HFFc6 (cell line): ENCODE data around the gene RTN4R. TPM values are rescaled to one million over a fixed set of nuclear protein-coding genes. Genes with fewer than 3 reads are reported as not detected.

Source experiments
- microRNA-seq: library from miRNA; unstranded; fragments of <30 nt; microRNA quantifications from one replicate; pipeline ENCODE4, GENCODE V29; 2019
- total RNA-seq, 6 experiments: library from RNA; stranded (reverse); fragmentation: NEBNext Ultra II Directional; extraction: Animal tissue kit (Norgen Biotek cat#: 25700); gene quantifications; 2 replicates in 1 of 6; 3 replicates in 5 of 6; pipeline ENCODE4 v1.2.3, GENCODE V29; 2021

Gene RTN4R
- total RNA-seq, 6 experiments from 2014 or later = 0.14 to 0.85 (median 0.35) TPM

Small RNAs within 50 kb of the gene (microRNA-seq; reads per million reads assigned to microRNA genes)
- gene MIR1286 = not detected

Other genes starting within 250 kb of the RTN4R start
- 10 to 100 TPM; 28.5 to 38.0 (median 34.9) TPM for gene TANGO2, start 247.2 kb downstream of the RTN4R start, total RNA-seq
- gene DGCR8, start 188.1 kb downstream of the RTN4R start, total RNA-seq = 10 to 100 TPM; 19.8 to 24.5 (median 22.0) TPM
- gene RANBP1, start 152.2 kb downstream of the RTN4R start, total RNA-seq = 100 to 1,000 TPM; 177 to 231 (median 226) TPM
- 10 to 100 TPM; 31.1 to 44.9 (median 38.5) TPM for gene TRMT2A, start 151.1 kb downstream of the RTN4R start, total RNA-seq
- gene ZDHHC8, start 136.5 kb downstream of the RTN4R start, total RNA-seq = 100 to 1,000 TPM in 3 of 6 experiments, 10 to 100 TPM in 3; 91.8 to 119 (median 99.1) TPM
- gene CCDC188, start 117.3 kb downstream of the RTN4R start, total RNA-seq = 1 to 10 TPM in 4 of 6 experiments, under 1 TPM in 1, not detected in 1; 0.54 to 3.9 (median 2.8) TPM
- gene DGCR6L, start 51.7 kb upstream of the RTN4R start, total RNA-seq = 10 to 100 TPM; 46.3 to 52.4 (median 48.4) TPM
- 1 to 10 TPM; 5.1 to 8.1 (median 6.2) TPM for gene ZNF74, start 125.8 kb upstream of the RTN4R start, total RNA-seq
- 10 to 100 TPM; 65.1 to 92.3 (median 68.9) TPM for gene SCARF2, start 169.5 kb upstream of the RTN4R start, total RNA-seq
- 10 to 100 TPM; 19.2 to 25.5 (median 21.6) TPM for gene KLHL22, start 227.5 kb upstream of the RTN4R start, total RNA-seq
- gene MED15, start 239.3 kb upstream of the RTN4R start, total RNA-seq = 100 to 1,000 TPM; 128 to 148 (median 136) TPM